Activated T-cell treated with anti-CD3 and anti-CD28 coated beads for 1 hour (primary cell): ENCODE data around the gene REM2.
"Not testable (repeated sequence)": the region's sequence is repeated elsewhere in the genome, so short reads cannot be mapped to it uniquely, and the experiment has no call there.

ENCODE experiments used
- DNase-seq: peaks from one replicate; pipeline ENCODE4 v3.0.0-alpha.2; 2020; ENCODE audit warnings: low read depth

REM2 gene

GRCh38 chr14:22848351-22849164 lies 34.5 kb upstream of the REM2 start:
- no peak for DNase-seq

- DNase-seq, result no peak
These were observed 33.7 kb upstream of the REM2 start for GRCh38 chr14:22849212-22849819.

- no peak for DNase-seq
These were observed 31.9 kb upstream of the REM2 start for GRCh38 chr14:22850944-22851764.

GRCh38 chr14:22852178-22852577 lies 30.8 kb upstream of the REM2 start:
- not testable (repeated sequence) for DNase-seq

GRCh38 chr14:22852599-22852939 lies 30.5 kb upstream of the REM2 start:
- DNase-seq, result no peak

GRCh38 chr14:22852940-22853767 lies 29.9 kb upstream of the REM2 start:
- DNase-seq, result peak; percentile 90

- DNase-seq, result not testable (repeated sequence)
These were observed 28.7 kb upstream of the REM2 start for GRCh38 chr14:22854296-22854695.

- no peak for DNase-seq
These were observed 27.9 kb upstream of the REM2 start for GRCh38 chr14:22854963-22855724.

GRCh38 chr14:22856428-22856827 lies 26.6 kb upstream of the REM2 start:
- DNase-seq, result no peak

- DNase-seq, result not testable (repeated sequence)
These were observed 22.6 kb upstream of the REM2 start for GRCh38 chr14:22860377-22860776.

- DNase-seq, result no peak
These were observed 21.4 kb upstream of the REM2 start for GRCh38 chr14:22861651-22862050.

- no peak for DNase-seq
These were observed 18.0 kb upstream of the REM2 start for GRCh38 chr14:22864979-22865378.

GRCh38 chr14:22865424-22866405 lies 17.3 kb upstream of the REM2 start:
- no peak for DNase-seq

- DNase-seq, result no peak
These were observed 16.1 kb upstream of the REM2 start for GRCh38 chr14:22866874-22867273.

- no peak for DNase-seq
These were observed 12.2 kb upstream of the REM2 start for GRCh38 chr14:22870811-22871223.

- peak; percentile 63 for DNase-seq
These were observed 11.6 kb upstream of the REM2 start, which contains the start of gene LRP10 for GRCh38 chr14:22871224-22872032. Gene LRP10 (plus strand): TSS chr14:22871740. CDS start chr14:22872304, 564 bp downstream.

- peak; percentile 66 for DNase-seq
These were observed 10.8 kb upstream of the REM2 start for GRCh38 chr14:22872033-22872832.
